HG03432 (cell line): ENCODE results near the gene RNF152.
"Not testable (repeated sequence)": the region's sequence is repeated elsewhere in the genome, so short reads cannot be mapped to it uniquely, and the experiment has no call there.

Source experiments
- ATAC-seq: cut with Tn5 transposase; IDR thresholded peaks from one replicate; pipeline ENCODE4 v1.9.1; 2021; ENCODE audit warnings: mild to moderate bottlenecking, moderate library complexity; ENCODE audit not compliant: unreplicated experiment

The RNF152 gene

DNA sequence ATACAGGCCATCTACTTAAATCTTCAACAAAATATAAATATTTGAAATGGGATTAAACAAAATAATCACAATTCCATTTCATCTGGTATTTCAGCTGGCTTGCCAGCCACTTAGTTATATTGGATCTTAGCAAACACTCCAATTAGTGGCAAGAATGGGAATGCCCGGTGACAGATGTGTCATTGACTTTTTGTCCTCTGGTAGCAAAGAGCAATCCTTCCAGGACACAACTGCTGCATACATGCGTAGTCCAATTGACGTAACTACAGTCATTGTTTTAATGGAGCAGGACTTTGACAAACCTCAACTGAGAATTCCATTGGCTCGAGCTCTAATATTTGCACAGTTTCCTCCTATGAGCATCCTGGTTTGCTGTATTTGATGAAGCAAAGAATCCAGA lies 69.9 kb downstream of the RNF152 start:
- ATAC-seq = no peak

DNA sequence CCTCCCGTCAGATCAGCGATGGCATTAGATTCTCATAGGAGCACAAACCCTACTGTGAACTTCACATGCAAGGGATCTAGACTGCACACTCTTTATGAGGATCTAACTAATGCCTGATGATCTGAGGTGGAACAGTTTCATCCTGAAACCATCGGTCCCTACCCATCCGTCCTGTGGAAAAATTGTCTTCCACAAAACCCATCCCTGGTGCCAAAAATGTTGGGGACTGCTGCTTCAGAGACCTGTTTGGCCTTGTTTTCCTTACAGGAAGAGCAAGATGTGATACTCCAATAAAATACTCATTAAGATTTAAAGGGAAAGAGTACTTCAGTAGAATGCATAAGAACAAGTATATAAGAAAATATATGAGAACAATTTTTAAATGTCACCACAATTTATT lies 71.1 kb downstream of the RNF152 start:
- no peak for ATAC-seq

DNA sequence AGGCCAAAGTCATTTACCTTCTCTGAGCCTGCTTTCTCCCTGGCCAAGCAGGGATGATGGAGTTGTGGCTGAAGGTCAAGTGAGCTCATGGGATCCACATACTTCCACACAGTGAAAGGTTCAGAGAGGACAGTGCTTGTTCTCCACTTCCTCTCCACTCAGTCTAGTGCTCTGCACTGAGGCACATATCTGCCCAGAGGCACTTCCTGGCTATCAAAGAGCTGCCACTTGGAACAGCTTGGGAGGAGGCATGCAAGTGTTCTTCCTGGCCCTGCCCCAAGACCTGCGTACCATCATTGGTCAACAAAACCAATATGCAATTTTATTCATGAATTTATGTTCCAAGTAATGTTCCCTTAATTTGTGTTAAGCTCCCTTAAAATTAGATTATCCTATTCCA lies 71.9 kb downstream of the RNF152 start:
- no peak for ATAC-seq

DNA sequence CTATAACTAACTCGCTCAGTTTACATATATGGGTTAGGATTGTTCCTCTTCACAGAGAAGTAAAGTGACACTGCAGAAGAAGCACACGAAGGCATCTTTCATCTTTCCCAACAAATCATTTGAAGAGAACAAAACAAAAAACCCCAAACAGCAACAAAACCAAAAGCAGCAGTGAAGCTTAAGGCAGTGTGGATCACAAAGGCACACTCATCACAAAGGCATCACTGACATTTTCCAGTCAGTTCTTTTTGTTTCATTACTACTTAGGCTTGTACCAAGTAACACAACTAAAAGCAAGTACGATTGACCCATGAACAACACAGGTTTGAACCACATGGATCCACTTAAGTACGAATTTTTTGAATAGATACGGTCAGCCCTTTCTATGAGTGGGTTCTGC lies 75.7 kb downstream of the RNF152 start:
- ATAC-seq = no peak

DNA sequence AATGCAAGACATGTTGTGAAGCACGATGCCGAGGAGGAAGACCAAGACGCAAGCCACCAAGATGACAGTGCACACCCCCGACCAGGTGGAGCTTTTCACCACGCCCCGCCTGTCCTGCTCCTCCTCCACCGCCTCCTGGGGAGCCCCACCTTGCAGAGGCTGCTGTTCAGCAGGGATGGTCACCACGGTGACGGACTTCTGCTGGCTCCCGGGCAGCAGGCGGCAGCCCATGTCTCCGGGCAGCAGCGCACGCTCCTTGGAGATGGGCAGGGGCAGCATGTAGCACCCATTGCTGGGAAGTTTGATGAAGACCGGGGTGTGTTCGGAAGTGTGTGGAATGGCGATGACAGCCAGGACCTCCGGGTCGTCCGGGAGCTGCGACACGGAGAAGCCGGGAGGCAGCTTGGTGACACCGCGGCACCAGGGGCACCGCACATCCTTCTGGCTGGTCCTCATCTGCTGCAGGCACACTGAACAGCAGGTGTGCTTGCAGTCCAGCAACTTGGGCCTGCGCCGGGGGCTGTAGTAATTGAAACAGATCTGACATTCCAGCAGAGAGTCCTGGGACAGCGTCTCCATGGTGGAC lies 76.8 kb downstream of the RNF152 start:
- no peak for ATAC-seq

DNA sequence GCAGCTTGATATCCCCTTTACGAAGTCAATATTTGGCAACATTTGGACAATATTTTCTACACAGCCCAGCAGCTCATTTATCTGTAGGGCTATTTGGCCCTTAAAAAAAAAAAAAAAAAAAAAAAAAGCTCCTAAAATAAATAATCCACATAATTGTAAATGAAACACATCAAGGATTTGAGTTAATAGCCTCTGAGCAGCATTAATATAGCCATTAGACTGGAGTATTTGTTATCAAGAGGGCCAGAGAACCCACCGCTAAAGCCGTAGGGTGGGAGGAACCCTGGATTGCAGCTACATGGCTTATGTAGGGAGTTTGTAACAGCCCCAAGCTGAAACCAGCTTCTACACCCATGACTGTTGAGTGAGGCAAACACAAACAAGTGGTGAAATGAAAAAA lies 84.5 kb downstream of the RNF152 start:
- ATAC-seq = no peak

DNA sequence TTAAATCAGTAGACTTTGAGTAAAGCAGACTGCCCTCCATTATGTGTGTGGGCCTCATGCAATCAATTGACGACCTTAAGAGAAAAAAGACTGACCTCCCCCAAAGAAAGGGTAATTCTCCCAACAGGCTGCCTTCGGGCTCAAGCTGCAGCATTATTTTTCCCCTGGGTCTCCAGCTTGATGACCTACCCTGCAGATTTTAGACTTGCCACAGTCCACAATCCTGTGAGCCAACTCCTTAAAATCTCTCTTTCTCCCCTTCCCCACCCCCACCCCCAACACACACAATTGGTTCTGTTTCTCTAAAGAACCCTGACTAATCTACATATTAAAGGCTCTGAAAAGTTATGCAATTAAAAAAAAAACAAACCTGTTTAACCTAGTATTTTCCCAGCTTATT lies 89.4 kb downstream of the RNF152 start:
- no peak for ATAC-seq

DNA sequence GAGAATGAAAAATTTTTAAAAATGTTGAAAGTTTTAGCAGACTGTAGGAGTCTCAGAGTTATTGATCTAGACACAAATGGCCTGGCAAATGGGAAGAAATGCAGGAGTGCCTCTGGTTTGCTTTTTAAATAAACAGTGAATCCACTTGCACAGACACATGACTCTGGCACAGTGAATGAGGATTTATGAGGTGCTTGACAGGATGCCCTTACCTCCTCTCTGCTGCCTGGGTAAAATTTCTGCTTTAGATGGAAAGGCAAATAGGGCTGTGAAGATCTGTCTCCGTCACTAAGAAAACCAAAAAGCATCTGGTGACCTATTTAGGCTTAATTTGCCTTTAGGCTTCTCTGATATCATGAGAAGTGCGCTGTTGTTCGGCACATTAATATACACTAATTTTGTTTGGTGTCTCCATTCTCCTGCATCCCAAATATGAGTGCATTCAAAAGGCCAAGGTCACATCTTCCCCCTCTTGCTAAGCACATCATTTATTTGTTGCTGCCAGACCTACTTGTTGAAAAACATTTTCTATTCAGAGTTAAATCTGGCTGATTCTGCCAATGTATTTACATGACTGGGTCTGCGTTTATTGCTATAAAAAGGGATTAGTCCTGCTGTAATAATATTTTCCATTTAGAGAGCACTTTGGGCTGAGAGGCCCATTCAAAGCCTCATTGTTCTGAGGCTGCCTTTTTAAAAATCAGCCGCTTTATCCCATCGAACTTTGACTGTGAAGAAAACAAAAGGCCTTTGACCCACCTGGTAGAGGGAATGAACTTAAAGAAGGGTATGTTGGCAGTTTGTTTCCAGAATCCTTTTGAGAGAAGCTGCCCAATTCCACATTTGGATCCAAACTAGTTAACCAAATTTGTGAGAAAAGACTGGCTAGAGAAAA lies 94.9 kb downstream of the RNF152 start:
- no peak for ATAC-seq

DNA sequence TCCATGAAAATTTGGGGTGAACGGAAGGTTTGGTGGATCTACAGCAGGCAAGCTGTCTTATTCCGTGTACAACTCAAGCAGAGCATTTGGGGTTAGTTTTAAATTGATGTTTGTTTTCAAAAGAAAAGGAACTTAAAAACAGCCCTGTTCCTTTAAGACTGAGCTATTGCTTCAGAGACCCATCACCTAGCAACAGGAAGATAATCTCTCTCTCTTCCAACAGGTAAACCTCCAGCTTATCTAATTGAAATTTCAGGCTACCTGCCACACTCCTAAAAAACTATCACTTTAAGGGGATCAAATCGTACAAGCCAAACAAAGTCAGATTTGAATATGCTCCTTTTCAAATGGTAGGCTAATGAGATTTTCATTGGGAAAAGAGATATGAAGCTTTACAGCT lies 101.8 kb downstream of the RNF152 start:
- ATAC-seq = no peak

DNA sequence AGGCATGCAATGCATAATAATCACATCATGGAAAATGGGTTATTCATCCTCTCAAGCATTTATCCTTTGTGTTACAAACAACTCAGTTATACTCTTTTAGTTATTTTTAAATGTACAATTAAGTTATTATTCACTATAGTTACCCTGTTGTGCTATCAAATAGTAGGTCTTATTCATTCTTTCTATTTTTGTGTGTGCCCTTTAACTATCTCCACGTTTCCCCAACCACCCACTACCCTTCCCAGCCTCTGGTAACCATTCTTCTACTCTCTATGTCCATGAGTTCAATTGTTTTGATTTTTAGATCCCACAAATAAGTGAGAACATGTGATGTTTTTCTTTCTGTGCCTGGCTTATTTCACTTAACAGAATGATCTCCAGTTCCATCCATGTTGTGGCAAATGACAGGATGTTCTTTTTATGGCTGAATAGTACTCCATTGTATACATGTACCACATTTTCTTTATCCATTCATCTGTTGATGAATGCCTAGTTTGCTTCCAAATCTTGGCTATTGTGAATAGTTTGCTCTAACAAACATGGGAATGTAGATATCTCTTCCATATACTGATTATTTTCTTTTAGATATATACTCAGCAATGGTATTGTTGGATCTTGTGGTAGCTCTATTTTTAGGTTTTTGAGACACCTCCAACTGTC lies 105.7 kb downstream of the RNF152 start:
- not testable (repeated sequence) for ATAC-seq

DNA sequence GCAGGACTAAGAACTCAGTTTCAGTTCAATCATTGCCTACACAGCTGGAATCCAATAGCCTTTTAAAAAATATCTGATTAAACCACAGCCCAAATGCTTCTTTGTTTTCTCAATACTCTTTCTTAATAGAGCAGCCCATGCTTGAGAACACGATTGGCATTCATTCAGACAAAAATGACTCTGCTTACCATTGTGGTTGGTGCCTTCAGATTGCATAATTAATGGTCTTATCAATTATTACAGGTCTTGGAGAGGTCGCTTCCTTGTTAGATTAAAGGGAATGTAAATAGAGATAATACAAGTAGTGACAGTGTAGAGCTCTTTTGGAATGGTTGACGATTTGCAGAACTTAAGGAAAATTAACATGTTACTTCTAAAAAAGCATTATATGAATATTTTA lies 107.2 kb downstream of the RNF152 start:
- no peak for ATAC-seq

DNA sequence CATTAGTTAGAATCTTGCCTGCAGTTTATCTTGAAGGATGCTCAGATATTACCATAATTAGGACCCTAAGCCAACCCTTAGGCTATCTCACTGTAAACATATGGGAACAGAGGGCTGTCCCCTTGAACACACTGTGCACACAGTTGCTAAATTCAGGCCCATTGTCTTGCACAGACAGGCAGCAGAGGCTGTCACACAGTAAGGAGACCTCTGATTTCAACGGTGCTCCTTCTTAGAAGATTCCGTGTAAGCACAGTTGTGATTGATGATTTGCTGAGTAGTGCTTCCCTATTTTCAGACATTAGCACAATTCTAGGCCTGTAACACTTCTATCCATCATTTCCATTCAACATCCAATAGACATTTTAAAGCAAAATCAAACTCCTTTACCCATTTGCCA lies 108.0 kb downstream of the RNF152 start:
- ATAC-seq = no peak

DNA sequence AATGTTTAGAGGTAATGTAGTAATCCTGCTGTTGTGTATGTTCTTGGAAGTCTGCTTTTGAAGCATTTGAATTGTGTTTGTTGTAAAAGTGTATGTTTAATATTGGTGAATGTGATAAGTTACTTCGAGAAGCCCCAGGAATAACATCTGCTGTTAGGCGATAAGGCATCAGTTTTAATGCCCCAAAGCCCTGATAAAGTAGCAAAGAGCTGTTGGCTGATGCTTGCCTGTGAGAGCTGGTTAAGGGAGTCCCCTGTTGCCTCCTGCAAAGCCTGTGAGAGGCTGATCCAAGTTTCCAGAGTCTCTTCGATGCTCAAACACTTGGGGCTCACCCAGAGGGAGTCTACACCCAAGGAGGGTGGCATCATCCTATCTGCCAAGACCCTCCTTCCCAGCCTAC lies 110.3 kb downstream of the RNF152 start:
- ATAC-seq = no peak

DNA sequence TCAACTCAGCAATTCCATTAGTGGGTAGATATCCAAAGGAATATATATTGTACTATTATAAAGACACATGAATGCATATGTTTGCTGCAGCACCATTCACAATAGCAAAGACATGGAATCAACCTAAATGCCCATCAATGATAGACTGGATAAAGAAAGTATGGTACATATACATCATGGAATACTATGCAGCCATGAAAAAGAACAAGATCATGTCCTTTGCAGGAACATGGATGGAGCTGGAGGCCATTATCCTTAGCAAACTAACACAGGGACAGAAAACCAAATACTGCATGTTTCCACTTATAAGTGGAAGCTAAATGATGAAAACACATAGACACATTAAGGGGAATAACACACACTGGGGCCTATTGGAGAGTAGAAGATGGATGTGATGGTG lies 116.6 kb downstream of the RNF152 start:
- ATAC-seq = not testable (repeated sequence)

DNA sequence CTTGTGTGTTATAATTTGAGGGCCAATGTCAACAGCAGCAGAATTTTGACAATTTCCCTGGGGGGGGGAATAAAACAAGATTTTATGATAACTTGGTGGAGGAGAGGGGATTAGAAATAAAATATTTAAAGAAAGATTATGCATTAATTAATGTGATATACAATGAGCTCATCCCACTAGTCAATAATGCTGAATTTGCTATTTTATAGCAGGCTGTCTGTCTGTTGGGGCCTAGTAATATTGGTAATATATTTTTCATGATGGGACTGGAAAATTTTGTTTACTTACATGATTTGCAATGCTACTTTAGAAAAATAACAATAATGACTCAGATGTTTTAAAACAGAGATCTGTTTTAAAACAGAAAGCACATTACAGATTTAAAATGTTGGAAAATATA lies 118.0 kb downstream of the RNF152 start:
- no peak for ATAC-seq

DNA sequence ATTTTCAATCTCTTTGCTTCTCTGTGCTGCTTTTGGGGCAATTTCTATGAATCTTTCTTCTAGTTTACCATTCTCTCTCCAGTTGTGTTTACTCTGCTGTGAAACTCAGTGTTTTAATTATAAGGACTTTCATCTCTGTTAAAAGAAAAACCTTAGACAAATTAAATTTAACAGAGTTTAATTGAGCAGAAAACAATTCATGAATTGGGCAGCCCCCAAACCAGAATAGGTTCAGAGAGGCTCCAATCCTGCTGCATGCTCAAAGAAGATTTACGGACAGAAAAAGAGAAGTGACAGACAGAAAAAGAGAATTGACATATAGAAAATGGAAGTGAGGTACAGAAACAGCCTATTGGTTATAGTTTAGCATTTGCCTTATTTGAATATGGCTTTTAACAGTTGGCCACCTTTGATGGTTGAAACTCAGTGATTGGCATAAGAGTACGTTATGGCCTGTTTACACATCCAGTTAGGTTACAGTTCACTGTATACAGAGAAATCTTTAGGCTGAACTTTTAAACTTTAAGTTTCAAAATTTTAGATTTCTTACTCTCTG lies 120.4 kb downstream of the RNF152 start:
- ATAC-seq = no peak

DNA sequence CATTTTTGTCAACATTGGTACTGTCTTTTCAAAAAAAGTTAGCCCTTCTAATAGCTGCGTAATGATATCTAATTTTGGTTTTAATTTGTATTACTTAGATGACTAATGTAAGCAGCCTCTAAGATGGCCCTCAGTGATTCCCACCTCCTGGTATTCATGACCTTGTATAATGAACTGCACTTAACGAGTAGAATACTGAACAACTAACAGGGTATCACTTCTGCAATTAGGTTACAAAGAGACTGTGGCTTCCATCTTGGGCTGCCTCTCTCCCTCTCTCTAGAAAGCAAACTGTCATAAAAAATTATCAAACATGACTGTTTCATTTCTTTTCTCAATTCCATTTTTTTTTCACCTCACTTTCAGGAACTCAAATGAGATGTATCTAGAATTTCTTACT lies 120.9 kb downstream of the RNF152 start:
- no peak for ATAC-seq

DNA sequence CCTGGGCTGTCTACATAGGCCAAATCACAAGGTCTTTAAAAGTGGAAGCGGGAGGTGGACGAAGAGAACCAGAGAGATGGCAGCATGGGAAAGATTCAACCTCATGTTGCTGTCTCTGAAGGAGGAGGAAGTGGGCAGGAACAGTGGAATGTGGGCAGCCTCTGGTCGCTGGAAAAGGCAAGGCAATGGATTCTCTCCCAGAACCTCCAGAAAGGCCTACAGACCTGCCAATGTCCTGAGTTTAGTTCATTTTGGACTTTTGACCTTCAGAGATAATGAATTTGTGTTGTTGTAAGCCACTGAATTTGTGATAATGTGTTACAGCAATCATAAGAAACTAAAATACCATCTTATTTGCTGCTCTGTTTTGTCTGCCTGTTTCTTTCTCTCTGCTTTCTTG lies 122.5 kb downstream of the RNF152 start:
- no peak for ATAC-seq

DNA sequence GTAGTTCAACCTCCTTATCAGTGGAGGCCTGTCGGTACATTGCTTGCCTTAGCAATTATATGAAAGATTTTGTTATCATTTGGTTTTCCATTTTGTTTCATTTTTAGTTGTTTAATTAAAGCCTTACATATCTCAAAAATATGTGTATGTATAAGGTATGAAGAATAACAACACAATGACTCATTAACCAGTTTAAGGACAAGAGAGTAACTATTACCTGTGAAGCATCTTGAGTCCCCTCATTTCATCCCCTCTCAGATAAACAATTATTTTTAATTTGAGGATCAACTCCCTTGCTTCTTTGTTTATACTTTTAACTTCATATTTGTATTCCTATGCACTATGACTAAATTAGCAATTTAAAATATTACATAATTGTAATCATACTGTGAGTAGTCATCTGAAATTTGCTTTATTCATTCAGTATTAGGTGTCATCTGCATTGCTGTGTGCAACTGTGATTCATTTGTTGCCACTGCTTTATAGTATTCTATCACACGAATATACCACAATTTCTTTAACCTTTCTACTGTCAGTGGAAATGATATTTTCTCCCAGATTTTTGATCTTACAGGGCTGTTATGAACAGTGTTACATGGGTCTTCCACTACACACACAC lies 126.4 kb downstream of the RNF152 start:
- no peak for ATAC-seq

DNA sequence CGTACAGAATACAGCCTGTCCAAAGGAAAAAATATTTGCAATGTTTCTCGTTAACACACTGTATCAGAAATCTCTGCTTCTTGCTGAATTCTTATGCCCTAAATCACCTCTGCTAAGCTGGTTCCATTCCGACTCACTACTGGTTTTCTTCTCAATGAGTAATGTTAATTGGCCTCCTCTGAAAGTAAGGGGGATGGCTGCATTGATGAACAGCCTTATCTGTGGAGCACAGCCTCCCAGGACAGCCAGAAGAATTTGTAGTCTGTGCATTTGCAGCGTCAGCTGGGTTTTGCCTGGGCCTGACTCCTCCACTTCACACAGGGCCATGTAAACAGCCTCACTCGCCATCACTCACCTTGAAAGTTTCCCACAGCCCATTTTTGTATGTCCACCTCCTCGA lies 127.7 kb downstream of the RNF152 start:
- no peak for ATAC-seq

DNA sequence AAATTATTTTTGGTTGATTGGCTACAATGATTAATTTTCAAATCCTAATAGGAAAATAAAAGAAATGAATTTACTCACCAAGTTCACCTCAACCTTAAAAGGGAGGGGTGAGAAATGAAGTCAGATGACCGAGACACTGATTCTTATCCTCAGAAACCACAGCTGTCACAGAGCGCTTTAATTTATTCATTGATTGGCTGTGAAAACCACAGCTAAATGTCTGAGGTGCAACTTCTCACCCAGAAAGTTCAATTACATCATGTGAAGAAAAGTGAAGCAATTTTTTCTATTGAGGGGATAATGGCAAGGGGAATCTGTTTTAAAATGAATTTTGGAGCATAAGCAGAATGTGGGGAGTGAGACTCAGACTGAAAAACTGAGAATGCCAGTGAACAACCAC lies 128.4 kb downstream of the RNF152 start:
- ATAC-seq = peak; percentile 89
